NCI-H524 treated with DMSO at 0.1 percent for 48 hours (cell line): ENCODE results near the gene GPRC5D.

ENCODE experiments used
- DNase-seq: peaks from one replicate; lab custom pipeline; 2025; lab: John Stamatoyannopoulos, UW

Gene GPRC5D

GRCh38 chr12:12952036-12952435 is at the start of gene GPRC5D:
Gene GPRC5D, minus strand, starts transcription at chr12:12952170. Its CDS starts 1,786 bp downstream, at chr12:12950384.
- DNase-seq: no peak

GRCh38 chr12:13001775-13002040 is 49.7 kb upstream of the GPRC5D start:
- DNase-seq: no peak

DNA sequence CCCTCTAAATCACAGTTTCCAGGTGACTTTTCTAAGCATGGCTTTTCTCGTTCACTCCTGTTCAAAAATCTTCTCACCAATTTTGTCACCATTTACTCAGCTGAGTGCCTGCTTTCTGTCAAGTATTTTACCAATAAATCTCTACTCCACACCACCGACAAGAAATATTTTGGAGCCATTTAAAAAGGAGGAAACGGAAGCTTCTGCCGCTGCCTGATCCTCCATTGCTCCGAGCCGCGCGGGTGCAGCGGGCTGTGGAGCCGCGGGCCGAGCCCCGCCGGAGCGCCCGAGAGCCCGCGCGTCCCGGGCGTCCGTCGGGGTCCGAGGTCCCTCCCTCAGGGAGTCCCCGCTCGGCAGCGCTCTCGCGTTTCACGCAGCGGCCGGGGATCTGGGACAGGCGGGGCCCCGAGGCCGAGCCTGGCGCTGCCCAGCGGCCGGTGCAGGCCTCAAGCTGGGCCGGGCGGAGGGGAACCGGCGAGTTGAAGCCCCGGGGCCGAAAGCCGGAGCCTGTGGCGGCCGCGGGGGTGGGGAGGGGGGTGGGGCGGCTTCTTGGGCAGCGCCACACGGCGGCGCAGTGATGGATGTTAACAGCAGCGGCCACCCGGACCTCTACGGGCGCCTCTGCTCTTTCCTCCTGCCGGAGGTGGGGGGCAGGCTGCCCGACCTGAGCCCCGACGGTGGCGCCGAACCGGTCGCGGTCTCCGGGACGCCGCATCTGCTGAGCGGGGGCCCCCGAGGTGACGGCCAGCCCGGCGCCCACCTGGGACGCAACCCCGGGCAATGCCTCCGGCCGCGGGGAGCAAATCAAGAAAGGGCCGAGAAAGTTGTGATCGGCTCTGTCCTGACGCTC is 49.2 kb upstream of the GPRC5D start:
- no peak for DNase-seq

GRCh38 chr12:13000616-13000924 is 48.6 kb upstream of the GPRC5D start:
- DNase-seq: no peak

DNA sequence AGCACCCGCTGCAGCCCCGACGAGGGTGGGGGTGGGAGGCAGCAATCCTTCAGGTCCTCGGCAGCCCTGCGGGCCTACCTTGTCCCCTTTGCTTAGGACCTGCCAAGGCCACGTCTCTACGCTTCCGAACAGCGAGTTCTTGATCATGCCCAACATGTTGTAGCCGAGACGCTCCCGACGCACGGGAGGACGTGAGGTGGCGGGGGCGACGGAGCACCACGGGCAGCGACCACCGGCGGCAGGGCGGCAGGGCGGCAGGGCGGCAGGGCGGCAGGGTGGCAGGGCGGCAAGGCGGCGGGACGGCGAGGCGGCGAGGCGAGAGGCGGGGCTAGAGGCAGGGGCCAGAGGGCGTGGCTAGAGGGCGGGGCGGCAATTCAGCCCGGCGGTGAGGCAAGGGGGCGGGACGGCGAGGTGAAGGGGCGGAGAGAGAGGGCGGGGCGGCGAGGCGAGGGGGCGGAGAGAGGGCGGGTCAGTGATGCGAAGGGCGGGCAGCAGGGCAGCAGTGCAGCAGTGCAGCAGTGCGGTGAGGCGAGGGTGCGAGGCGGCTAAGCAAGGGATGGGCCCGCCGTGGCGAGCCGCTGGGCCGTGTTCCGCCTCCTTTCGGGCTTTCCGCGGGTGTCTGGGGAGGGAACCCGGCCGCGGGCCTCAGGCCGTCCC is 48.1 kb upstream of the GPRC5D start, which contains the start of gene HEBP1:
HEBP1 (minus strand) TSS at position 307 of the 657 bp plus-strand sequence; CDS start at position 156, 151 bp downstream.
- peak; percentile 61 for DNase-seq

DNA sequence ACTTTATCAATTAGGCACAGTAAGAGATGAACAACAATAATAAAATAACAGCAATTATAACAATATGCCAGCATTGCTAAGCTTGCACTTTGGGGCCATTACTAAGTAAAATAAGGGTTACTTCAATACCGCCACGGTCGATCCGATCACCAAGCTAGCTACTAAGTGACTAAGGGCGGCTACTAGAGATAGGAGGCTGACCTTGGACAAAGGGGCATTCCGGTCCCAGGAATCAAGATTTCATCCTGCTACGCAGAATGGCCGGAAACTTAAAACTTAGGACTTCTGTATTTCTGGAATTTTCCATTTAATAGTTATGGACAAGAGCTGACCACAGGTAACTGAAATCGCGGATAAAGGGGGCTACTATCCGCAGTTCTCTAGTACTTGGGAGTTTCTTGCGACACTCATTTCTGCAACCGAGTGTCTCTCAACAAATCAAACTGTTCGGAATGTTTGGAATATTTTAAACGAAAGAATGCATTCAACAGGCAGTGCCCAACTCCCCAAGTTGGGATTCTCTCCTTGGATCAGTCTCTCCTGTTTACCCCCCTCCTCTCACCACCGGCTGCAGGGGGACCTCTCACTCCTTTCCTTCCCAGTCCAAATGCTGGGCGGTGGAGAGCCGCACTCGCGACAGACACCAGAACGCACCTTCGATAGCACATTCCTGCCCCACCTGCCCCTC is 47.4 kb upstream of the GPRC5D start:
- no peak for DNase-seq

- DNase-seq: no peak
Measured at GRCh38 chr12:12998248-12998647, 46.3 kb upstream of the GPRC5D start.

- DNase-seq: no peak
Measured at GRCh38 chr12:12997734-12998133, 45.8 kb upstream of the GPRC5D start.

DNA sequence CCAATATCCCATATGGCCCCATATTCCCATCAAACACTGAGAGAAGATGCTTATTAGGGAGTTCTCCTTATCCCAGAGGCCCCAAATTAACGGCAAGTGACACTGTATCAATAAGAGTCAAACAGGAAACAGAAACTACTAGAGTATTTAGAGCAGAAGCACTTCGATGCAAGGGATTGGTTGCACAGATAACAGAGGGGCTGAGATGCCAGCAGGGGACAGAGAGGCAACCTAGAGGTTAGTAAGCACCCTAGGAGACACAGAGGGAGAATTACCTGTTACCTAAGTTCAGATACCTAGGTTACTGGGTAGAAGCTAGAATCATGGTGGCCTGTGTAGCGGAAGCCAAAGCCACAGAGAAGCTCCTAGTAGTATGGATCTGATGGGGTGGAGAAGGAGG is 45.2 kb upstream of the GPRC5D start:
- no peak for DNase-seq

DNA sequence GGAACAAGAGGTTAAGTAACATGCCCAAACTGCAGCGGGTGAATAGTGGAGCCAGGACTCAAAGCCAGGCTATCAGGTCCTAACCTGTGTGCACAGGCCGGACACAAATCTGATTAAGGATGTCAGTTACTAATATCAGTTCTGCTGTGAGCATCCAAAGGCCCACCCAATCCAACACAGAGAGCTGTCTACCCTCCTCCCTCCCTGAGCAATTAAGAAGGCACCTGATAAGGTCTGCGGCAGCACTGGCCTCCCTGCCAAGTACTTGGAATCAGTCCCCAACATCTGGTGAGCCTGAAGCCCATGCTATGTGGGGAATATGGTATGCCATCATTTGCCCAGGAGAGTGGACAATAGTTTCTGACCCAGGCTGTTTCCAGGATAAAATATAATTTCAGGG is 44.2 kb upstream of the GPRC5D start:
- no peak for DNase-seq

GRCh38 chr12:12995088-12995487 is 43.1 kb upstream of the GPRC5D start:
- no peak for DNase-seq

GRCh38 chr12:12993367-12993766 is 41.4 kb upstream of the GPRC5D start:
- DNase-seq: no peak

DNA sequence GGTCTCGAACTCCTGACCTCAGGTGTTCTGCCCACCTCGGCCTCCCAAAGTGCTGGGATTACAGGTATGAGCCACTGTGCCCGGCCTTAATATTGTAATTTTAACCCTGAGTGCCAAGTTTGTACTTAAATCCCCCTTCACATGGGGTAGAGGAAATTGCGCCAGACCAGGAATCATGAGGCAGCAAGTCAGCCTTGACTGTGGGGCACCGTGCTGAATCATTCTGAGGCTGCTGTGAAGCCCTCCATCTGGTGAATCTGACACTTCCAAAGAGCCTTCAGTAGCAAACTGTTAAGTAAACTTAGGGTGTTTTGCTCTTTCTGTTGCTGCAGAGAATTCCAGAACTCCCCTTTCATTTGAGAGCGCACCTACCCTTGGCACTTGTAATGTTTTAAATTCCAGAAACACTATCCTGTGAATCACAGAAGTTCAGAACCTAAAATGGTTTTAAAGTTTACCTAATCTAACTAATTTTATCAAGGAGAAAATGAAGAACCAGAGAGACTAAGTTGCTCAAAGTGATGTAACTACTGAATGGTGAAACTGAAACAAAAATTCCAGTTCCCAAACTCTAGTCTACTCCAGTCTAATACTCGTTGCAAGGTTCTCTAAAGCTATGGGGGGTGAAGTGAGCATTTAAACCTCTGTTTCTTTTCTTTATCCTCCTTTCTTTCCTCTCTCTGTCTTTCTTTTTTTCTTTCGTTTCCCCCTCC is 40.6 kb upstream of the GPRC5D start:
- DNase-seq: no peak

- DNase-seq: no peak
Measured at GRCh38 chr12:12990700-12991468, 38.9 kb upstream of the GPRC5D start.

DNA sequence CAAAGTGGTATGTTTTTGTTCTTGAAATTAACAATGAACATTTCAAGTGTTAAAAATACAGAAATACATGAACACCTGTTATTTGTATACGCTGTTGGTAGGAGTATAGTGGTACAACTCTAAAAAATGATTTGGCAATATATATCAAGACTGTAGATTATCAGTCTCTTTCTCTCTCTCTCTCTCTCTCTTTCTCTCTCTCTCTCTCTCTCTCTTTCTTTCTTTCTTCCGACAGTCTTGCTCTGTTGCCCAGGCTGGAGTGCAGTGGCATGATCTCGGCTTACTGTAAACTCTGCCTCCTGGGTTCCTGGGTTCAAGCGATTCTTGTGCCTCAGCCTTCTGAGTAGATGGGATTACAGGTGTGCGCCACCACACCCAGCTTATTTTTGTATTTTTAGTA is 35.5 kb upstream of the GPRC5D start:
- no peak for DNase-seq

- DNase-seq: no peak
Measured at GRCh38 chr12:12986775-12987331, 34.9 kb upstream of the GPRC5D start.

DNA sequence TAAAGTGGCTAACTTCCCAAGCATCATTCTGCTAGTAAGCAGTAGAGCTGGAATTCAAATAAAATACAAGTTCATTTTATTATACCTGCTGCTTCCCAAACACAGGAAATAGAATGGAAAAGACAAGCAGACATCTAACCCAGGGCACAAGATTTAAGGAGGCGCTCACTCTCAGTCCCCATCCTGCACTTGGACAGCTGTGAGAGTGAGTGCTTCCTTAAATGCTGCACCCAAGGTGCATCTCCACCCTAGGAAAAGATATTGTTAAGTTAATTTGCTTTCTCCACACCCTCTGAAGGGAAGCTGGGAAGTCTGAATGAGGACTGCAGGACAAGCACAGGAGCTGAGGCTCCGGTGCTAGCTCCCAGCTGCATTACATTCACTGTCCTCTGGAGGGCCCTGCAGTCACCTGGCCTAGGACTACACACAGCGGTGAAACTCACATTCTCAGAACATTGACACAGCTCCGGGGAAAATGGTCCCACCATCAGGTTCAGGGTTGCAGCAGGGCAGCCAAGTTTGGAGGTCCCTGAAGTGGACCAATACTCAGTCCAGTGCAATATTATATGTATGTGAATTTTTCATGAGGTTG is 33.9 kb upstream of the GPRC5D start:
- no peak for DNase-seq

- DNase-seq: no peak
Measured at GRCh38 chr12:12984149-12984548, 32.2 kb upstream of the GPRC5D start.

DNA sequence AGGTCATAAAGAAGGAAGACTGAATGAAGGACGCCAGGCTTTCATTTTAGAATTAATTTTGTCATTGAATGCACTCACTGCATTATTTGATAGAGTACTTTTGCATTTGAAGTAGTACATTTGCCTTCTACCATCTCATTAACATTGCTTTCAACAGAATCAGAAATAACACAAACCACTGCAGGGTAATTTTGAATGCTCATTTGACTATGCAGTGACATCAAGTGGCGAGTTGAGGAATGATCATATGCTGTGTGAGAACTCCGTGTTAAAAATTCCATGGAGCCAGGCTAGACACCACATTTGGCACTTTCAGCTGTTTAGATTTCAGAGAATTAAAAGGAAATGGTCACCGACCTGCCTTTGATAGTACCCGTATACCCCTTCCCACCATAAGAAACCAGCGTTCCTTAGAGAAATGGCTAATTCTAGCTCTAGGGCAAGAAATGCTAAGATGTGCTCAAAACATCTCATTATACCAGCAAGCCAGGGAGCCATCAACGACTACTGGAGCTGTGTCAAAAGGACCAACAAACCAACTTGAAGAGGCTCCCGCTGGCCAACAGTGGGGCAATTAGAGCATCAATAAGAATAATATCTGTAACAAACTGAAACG is 31.6 kb upstream of the GPRC5D start:
- DNase-seq: no peak

DNA sequence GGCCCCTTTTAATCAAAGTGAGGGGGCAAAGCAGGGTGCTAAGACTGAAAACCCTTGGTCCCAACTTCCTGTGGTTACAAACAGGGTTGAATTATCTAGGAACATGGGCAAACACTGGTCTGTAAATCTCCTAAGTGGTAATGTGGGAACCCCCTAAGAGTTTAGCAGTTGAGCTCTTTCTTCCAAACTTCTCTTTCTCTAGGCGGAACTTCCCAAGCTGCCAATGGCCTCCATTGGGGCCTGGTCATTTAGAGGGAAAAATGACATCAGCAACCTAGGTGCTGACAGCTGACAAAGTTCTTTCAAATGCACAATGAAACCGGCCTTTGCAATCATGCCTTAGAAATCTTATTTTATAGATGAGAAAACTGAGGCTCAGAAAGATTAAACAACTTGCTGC is 30.4 kb upstream of the GPRC5D start:
- no peak for DNase-seq
